Measurements from ENCODE around the gene RPA3.
"Not testable (repeated sequence)": the region's sequence is repeated elsewhere in the genome, so short reads cannot be mapped to it uniquely, and the experiment has no call there.

The RPA3 gene

DNA sequence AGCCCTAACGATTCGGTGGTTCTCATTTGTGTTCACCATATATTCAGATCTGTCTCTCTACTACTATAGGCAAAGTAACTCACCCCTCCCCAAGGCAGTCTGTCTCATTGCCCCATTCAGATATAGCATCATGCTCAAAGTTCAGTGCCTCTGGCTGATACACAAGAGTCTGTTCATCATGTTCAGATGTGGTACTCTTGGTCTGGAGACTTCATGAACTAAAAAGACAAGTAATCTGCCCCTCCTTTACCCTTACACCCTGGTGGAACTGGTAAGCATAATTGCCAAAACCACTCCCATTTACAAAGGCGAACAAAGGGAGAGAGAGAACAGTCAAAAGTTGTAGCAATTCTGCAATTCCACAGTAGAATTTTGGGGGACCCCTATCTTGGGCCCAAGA is 47.9 kb downstream of the RPA3 start:
- DNase-seq (ENCODE audit: low read depth), result no peak
- TF ChIP-seq, protein P1, sequence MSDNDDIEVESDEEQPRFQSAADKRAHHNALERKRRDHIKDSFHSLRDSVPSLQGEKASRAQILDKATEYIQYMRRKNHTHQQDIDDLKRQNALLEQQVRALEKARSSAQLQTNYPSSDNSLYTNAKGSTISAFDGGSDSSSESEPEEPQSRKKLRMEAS (IDR thresholded peaks at IDR 0.05; ENCODE audit: low read depth, low read length), result no peak
- TF ChIP-seq, protein P2, sequence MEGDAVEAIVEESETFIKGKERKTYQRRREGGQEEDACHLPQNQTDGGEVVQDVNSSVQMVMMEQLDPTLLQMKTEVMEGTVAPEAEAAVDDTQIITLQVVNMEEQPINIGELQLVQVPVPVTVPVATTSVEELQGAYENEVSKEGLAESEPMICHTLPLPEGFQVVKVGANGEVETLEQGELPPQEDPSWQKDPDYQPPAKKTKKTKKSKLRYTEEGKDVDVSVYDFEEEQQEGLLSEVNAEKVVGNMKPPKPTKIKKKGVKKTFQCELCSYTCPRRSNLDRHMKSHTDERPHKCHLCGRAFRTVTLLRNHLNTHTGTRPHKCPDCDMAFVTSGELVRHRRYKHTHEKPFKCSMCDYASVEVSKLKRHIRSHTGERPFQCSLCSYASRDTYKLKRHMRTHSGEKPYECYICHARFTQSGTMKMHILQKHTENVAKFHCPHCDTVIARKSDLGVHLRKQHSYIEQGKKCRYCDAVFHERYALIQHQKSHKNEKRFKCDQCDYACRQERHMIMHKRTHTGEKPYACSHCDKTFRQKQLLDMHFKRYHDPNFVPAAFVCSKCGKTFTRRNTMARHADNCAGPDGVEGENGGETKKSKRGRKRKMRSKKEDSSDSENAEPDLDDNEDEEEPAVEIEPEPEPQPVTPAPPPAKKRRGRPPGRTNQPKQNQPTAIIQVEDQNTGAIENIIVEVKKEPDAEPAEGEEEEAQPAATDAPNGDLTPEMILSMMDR (IDR thresholded peaks at IDR 0.05; ENCODE audit: low read depth, low read length), result no peak
- H3K4me3 ChIP-seq (ENCODE audit: low read depth, low read length), result no peak overlapping the region

DNA sequence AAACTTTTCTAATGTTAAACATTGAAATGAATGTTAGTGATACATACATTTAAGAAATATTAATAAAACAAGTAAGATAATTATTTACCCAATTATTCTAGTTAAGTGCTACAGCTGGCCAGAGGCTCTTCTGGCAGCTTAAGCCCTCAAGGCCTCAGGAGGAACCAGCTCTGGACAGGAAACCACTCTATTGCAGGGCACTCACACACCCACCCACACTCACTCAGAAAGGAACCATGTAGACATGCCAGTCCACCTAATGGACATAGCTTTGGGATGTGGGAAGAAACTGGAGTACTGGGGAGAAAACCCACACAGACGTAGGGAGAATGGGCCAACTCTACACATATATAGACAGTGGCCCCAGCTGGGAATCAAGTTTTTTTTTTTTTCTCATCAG is 49.7 kb downstream of the RPA3 start:
- H3K4me3 ChIP-seq (ENCODE audit: low read depth, low read length), result no peak overlapping the region
- TF ChIP-seq, protein P1 (IDR thresholded peaks at IDR 0.05; ENCODE audit: low read depth, low read length), result no peak
- TF ChIP-seq MYC (IDR thresholded peaks at IDR 0.05; ENCODE audit: low read depth, low read length) (no peak), POLR2A (IDR thresholded peaks at IDR 0.05; ENCODE audit: extremely low read depth, insufficient read length) (no peak)
- TF ChIP-seq, protein P2 (IDR thresholded peaks at IDR 0.05; ENCODE audit: low read depth, low read length), result no peak
- DNase-seq (ENCODE audit: low read depth), result peak; percentile 22

DNA sequence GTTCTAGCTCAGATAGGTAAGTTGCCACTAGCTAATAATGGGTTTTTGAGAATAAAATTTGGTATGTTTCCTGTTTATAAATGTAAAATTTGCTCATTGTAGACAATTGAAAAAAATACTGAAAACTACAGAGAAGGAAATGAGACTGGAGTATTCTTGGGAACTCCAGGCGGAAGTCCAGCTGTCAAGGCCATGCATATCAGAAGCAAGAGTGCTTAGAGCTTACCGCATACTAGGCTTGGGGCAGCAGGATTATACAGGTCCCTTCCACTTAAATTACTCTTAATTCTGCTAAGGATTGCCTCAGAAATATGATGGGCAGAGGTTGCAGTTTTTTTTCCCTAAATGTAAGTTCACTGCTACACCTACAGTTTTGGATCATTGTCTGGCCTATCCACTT is 51.2 kb downstream of the RPA3 start:
- H3K4me3 ChIP-seq (ENCODE audit: low read depth, low read length), result no peak overlapping the region
- TF ChIP-seq, protein P1 (IDR thresholded peaks at IDR 0.05; ENCODE audit: low read depth, low read length), result no peak
- TF ChIP-seq POLR2A (IDR thresholded peaks at IDR 0.05; ENCODE audit: extremely low read depth, insufficient read length), result no peak
- no peak for TF ChIP-seq MYC (IDR thresholded peaks at IDR 0.05; ENCODE audit: low read depth, low read length)
- TF ChIP-seq, protein P2 (IDR thresholded peaks at IDR 0.05; ENCODE audit: low read depth, low read length), result no peak
- no peak for DNase-seq (ENCODE audit: low read depth)

DNA sequence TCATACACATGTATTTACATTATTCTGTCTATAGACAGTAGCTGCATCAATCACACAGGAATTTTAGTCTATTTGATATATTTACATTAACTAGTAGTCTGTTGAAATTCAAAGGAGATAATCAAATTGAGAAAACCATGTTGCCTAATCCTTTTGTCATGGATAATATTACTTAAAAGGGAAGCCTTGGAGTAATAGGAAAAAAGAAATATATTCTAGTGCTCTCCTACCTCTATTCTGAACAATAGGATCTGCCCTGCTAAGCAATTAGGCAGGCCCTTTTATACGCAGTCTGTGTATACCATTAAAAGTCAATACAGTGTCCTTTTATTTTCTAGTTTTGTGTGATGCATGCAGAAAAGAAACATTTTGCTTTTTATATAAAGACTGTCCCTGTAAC is 53.4 kb downstream of the RPA3 start:
- TF ChIP-seq MYC (IDR thresholded peaks at IDR 0.05; ENCODE audit: low read depth, low read length), result no peak
- TF ChIP-seq, protein P2 (IDR thresholded peaks at IDR 0.05; ENCODE audit: low read depth, low read length), result no peak
- no peak for TF ChIP-seq POLR2A (IDR thresholded peaks at IDR 0.05; ENCODE audit: extremely low read depth, insufficient read length)
- TF ChIP-seq, protein P1 (IDR thresholded peaks at IDR 0.05; ENCODE audit: low read depth, low read length), result no peak
- no peak overlapping the region for H3K4me3 ChIP-seq (ENCODE audit: low read depth, low read length)
- DNase-seq (ENCODE audit: low read depth), result no peak

DNA sequence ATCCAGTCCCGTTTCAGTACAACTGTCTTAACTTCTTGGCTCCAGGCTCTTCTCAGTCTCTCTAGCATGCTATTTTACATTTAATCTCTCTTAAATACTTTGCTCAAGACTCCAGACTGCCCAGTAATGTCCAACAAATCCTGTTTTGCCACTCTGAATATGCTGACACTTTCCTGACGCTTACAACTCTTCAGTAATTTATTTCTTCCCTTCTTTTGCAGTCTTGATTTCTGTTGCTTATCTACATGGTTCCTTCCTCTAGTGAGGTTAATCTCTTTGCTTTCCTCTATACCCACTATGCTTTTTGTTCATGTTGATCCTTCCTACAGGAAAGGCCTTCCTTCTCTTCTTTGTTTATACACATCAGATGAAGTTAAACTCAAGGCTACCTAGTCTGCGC is 54.1 kb downstream of the RPA3 start:
- DNase-seq (ENCODE audit: low read depth), result no peak
- no peak overlapping the region for H3K4me3 ChIP-seq (ENCODE audit: low read depth, low read length)
- TF ChIP-seq, protein P1 (IDR thresholded peaks at IDR 0.05; ENCODE audit: low read depth, low read length), result no peak
- TF ChIP-seq, protein P2 (IDR thresholded peaks at IDR 0.05; ENCODE audit: low read depth, low read length), result no peak
- TF ChIP-seq POLR2A (IDR thresholded peaks at IDR 0.05; ENCODE audit: extremely low read depth, insufficient read length), result no peak
- no peak for TF ChIP-seq MYC (IDR thresholded peaks at IDR 0.05; ENCODE audit: low read depth, low read length)

DNA sequence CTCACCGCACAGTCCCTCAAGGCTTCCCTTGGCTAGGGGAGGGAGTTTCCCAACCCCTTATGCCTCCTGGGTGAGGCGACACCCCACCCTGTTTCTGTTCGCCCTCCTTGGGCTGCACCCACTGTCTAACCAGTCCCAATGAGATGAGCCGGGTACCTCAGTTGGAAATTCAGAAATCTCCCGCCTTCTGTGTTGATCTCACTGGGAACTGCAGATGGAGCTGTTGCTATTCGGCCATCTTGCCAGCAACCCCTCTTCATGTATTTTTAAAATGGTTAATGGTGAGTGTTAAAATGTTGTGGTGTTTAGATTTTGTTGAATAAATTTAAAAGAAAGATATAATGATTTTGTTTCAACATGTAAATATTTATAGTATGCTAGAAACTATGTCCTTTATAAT is 55.9 kb downstream of the RPA3 start:
- H3K4me3 ChIP-seq (ENCODE audit: low read depth, low read length), result no peak overlapping the region
- no peak for DNase-seq (ENCODE audit: low read depth)
- TF ChIP-seq, protein P2 (IDR thresholded peaks at IDR 0.05; ENCODE audit: low read depth, low read length), result peak; percentile 13
- TF ChIP-seq, protein P1 (IDR thresholded peaks at IDR 0.05; ENCODE audit: low read depth, low read length), result no peak

DNA sequence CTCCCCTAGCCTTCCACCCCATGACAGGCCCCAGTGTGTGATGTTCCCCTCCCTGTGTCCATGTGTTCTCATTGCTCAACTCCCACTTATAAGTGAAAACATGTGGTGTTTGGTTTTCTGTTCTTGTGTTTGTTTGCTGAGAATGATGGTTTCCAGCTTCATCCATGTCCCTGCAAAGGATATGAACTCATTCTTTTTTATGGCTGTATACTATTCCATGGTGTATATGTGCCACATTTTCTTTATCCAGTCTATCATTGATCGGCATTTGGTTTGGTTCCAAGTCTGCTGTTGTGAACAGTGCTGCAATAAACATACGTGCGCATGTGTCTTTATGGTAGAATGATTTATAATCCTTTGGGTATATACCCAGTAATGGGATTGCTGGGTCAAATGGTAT is 61.9 kb downstream of the RPA3 start:
- DNase-seq (ENCODE audit: low read depth); H3K4me3 ChIP-seq (ENCODE audit: low read depth, low read length): not testable (repeated sequence)
